ENCODE measurements around the gene SORCS2. TPM values are rescaled to one million over a fixed set of nuclear protein-coding genes. Genes with fewer than 3 reads are reported as not detected.

The SORCS2 gene
- total and polyA plus RNA-seq, 2 of the 8 experiments (the other 6 are each of a cell fraction or from before 2014, with no cell fraction given): 0.36 to 1.8 TPM

GRCh38 chr4:7676398-7676922 lies 484.1 kb downstream of the SORCS2 start:
- Histone ChIP-seq H2BK12ac (ENCODE audit: low read depth, low read length) (no peak overlapping the region), H3K23me2 (ENCODE audit: low read depth, low read length) (no peaks in the 10 kb centered on the region), H3K79me2 (ENCODE audit: control insufficient read depth in 1 of 2, insufficient read depth in 2 of 2, low read length in 2 of 2) (no peaks in the 10 kb centered on the region), H3K4me1 (replicated peaks in 1 of 4; ENCODE audit: control insufficient read depth in 3 of 4, insufficient read depth in 4 of 4, low read length in 3 of 4) (0 out of 7 replicates have a peak, but pooled peaks cover 0 to 2% (median 0%) of the 10 kb centered on the region in 4 experiments), H4K8ac (ENCODE audit: extremely low read depth, insufficient read depth, low read length) (no peak overlapping the region), H2AK5ac (ENCODE audit: low read depth, low read length) (no peak overlapping the region), H4K20me1 (replicated peaks in 1 of 2; ENCODE audit: control insufficient read depth in 1 of 2, insufficient read depth in 2 of 2, low read length in 2 of 2) (no peaks in the 10 kb centered on the region), H3K4me2 (ENCODE audit: insufficient read depth in 1 of 2, low read depth in 2 of 2, low read length in 2 of 2) (no peak overlapping the region), H2BK20ac (ENCODE audit: low read length) (no peak overlapping the region), H4K91ac (replicated peaks; ENCODE audit: insufficient read length, low read length) (no peak overlapping the region), H2BK5ac (ENCODE audit: low read depth, low read length) (no peak overlapping the region), H3K36me3 (ENCODE audit: control insufficient read depth in 2 of 4, insufficient read depth in 4 of 4, low read length in 3 of 4) (no peaks in the 10 kb centered on the region), H2BK15ac (ENCODE audit: low read length) (no peak overlapping the region), H3K9me3 (ENCODE audit: insufficient read depth in 2 of 2, low read depth in 1 of 2, low read length in 1 of 2) (0 out of 4 replicates have a peak, but pooled peaks cover 1 to 2% of the 10 kb centered on the region in 2 experiments), H3K56ac (replicated peaks; ENCODE audit: insufficient read length, low read depth, low read length) (no peak overlapping the region), H4K5ac (ENCODE audit: insufficient read length, low read depth, low read length) (no peak overlapping the region), H3K18ac (ENCODE audit: extremely low read depth, low read length) (no peak overlapping the region), H3K4ac (replicated peaks; ENCODE audit: insufficient read length, low read depth, low read length) (no peak overlapping the region), H3K79me1 (ENCODE audit: low read depth, low read length) (no peaks in the 10 kb centered on the region), H3K14ac (ENCODE audit: insufficient read length) (no peak overlapping the region), H2BK120ac (replicated peaks; ENCODE audit: low read depth, low read length) (no peak overlapping the region), H2AFZ (ENCODE audit: low read length) (no peak overlapping the region), H3K9ac (replicated peaks in 1 of 4; ENCODE audit: extremely low read depth in 1 of 4, low read depth in 3 of 4, low read length in 3 of 4) (no peak overlapping the region), H3K27ac (ENCODE audit: low read depth, low read length) (no peak overlapping the region), H3K23ac (ENCODE audit: insufficient read length) (no peak overlapping the region), H3K27me3 (replicated peaks in 1 of 4; ENCODE audit: control insufficient read depth in 3 of 4, extremely low read depth in 1 of 4, insufficient read depth in 3 of 4, low read length in 3 of 4) (no peaks in the 10 kb centered on the region), H3K4me3 (ENCODE audit: extremely low read depth in 1 of 4, insufficient read depth in 2 of 4, low read depth in 3 of 4, low read length in 4 of 4) (no peak overlapping the region)
- DNase-seq (ENCODE audit: low read depth in 1 of 2, low spot score in 2 of 2) (no peak), FAIRE-seq (no peak)
- 54% methylated on average over 4 of the region's 4 CpGs; no CpG with 5 or more reads in 1 of the 2 experiments for whole genome bisulfite sequencing, 2 experiments (ENCODE audit: extremely low coverage in 1 of 2, insufficient coverage in 1 of 2, insufficient read length in 1 of 2, insufficient replicate concordance in 2 of 2, low coverage in 1 of 2, low lambda C conversion rate in 2 of 2, missing lambda C conversion rate in 1 of 2)
- ChIA-PET CTCF (ENCODE audit: partially characterized antibody) (no interaction called here), POLR2A (ENCODE audit: partially characterized antibody) (no interaction called here)
- TF ChIP-seq MAX (IDR thresholded peaks at IDR 0.05) (no peak), HDAC2 (IDR thresholded peaks at IDR 0.05; ENCODE audit: borderline replicate concordance in 1 of 2, low read depth in 2 of 2, low read length in 2 of 2) (no peak), CTCF (IDR thresholded peaks at IDR 0.05; ENCODE audit: control extremely low read depth in 1 of 3, insufficient read depth in 1 of 3, low read depth in 1 of 3, low read length in 3 of 3) (no peak)
